Naive thymus-derived CD4-positive, alpha-beta T cell (primary cell): ENCODE results near the gene DYNLL2. TPM values are rescaled to one million over a fixed set of nuclear protein-coding genes. Genes with fewer than 3 reads are reported as not detected.
"Not testable (repeated sequence)": the region's sequence is repeated elsewhere in the genome, so short reads cannot be mapped to it uniquely, and the experiment has no call there.

Experiments
- ATAC-seq: fragments of 150-1000 bp; cut with Tn5 transposase; 2 replicates; pipeline ENCODE4 v1.10.0; 2021; ENCODE audit warnings: mild to moderate bottlenecking, moderate library complexity
- CTCF ChIA-PET: fragments of 350-600 bp; sonication (Branson Sonifier 250); formaldehyde crosslinking; loops from one replicate; lab custom pipeline; 2021; ENCODE audit warnings: antibody characterized with exemption; lab: Charles Lee
- POLR2A ChIA-PET: fragments of 350-600 bp; sonication (Branson Sonifier 250); formaldehyde crosslinking; loops from one replicate; lab custom pipeline; 2021; ENCODE audit warnings: antibody characterized with exemption, inconsistent platforms; lab: Charles Lee
- DNase-seq, 9 donors: peaks; one replicate each; pipeline versions ENCODE4 v3.0.0 to v3.0.0-alpha.2; 2020 to 2022; ENCODE audit warnings: mixed read lengths in 1 of 9
- H3K27ac ChIP-seq: one replicate; pipeline ENCODE4 v1.7.0; 2013; ENCODE audit warnings: mild to moderate bottlenecking, low read depth, low read length, moderate library complexity
- H3K27me3 ChIP-seq, 2 donors: one replicate each; pipeline ENCODE4 v1.7.0; 2013; ENCODE audit warnings: low read length in 2 of 2, mild to moderate bottlenecking in 2 of 2, moderate library complexity in 2 of 2; ENCODE audit not compliant: control insufficient read depth in 2 of 2, insufficient read depth in 2 of 2
- H3K36me3 ChIP-seq, 3 experiments: 1 replicate in 2 of 3; 2 replicates in 1 of 3; pipeline ENCODE4 v1.7.0; 2013; ENCODE audit warnings: low read length in 3 of 3, mild to moderate bottlenecking in 3 of 3, moderate library complexity in 1 of 3; ENCODE audit not compliant: insufficient read depth in 3 of 3, control insufficient read depth in 2 of 3
- H3K4me1 ChIP-seq, 2 donors: one replicate each; pipeline ENCODE4 v1.7.0; 2013; ENCODE audit warnings: low read length in 2 of 2, mild to moderate bottlenecking in 2 of 2, moderate library complexity in 1 of 2; ENCODE audit not compliant: control insufficient read depth in 2 of 2, insufficient read depth in 2 of 2
- H3K4me3 ChIP-seq: 2 replicates; pipeline ENCODE4 v1.7.0; 2013; ENCODE audit warnings: mild to moderate bottlenecking, low read length
- H3K9me3 ChIP-seq, 3 experiments: 1 replicate in 2 of 3; 2 replicates in 1 of 3; pipeline ENCODE4 v1.7.0; 2013; ENCODE audit warnings: low read length in 3 of 3; ENCODE audit not compliant: control insufficient read depth in 2 of 3
- H3K27ac Mint-ChIP-seq, 9 donors: one replicate each; pipeline ENCODE4 v1.8.0; 2020 to 2022; ENCODE audit warnings: mixed read lengths in 9 of 9, mild to moderate bottlenecking in 8 of 9, moderate library complexity in 5 of 9, inconsistent platforms in 2 of 9
- H3K27me3 Mint-ChIP-seq, 5 donors: one replicate each; pipeline ENCODE4 v1.8.0; 2021 to 2022; ENCODE audit warnings: mixed read lengths in 5 of 5, mild to moderate bottlenecking in 1 of 5
- H3K36me3 Mint-ChIP-seq, 5 donors: one replicate each; pipeline ENCODE4 v1.8.0; 2020 to 2022; ENCODE audit warnings: mixed read lengths in 5 of 5, mild to moderate bottlenecking in 3 of 5, inconsistent platforms in 1 of 5
- H3K4me1 Mint-ChIP-seq, 7 donors: one replicate each; pipeline ENCODE4 v1.8.0; 2020 to 2022; ENCODE audit warnings: mixed read lengths in 7 of 7, mild to moderate bottlenecking in 3 of 7, inconsistent platforms in 1 of 7
- H3K4me3 Mint-ChIP-seq, 10 donors: one replicate each; pipeline ENCODE4 v1.8.0; 2020 to 2022; ENCODE audit warnings: mild to moderate bottlenecking in 10 of 10, mixed read lengths in 10 of 10, moderate library complexity in 6 of 10, inconsistent platforms in 2 of 10
- H3K9me3 Mint-ChIP-seq, 11 donors: one replicate each; pipeline ENCODE4 v1.8.0; 2020 to 2022; ENCODE audit warnings: mixed read lengths in 11 of 11, mild to moderate bottlenecking in 4 of 11, inconsistent platforms in 1 of 11, moderate library complexity in 1 of 11
- intact Hi-C, 2 donors: fragments of 100-400 bp; cut with micrococcal nuclease; formaldehyde crosslinking; loops; one replicate each; pipeline ENCODE4 v1.15.1; 2023
- polyA plus RNA-seq, 2 donors: library from polyadenylated mRNA; unstranded; fragments of 300-500 nt; fragmentation: Illumina TruSeq; gene quantifications; one replicate each; pipeline ENCODE4 v1.2.3, GENCODE V29; 2021
- total RNA-seq, 6 experiments: library from RNA in 5 of 6; stranded (reverse) in 5 of 6; gene quantifications; 1 replicate in 5 of 6; 2 replicates in 1 of 6; pipeline ENCODE4 v1.2.3 and lab custom pipeline; 2021 to 2026

DYNLL2 gene
- total and polyA plus RNA-seq, 7 experiments from 2014 or later = 0.55 to 39.1 (median 34.1) TPM

- Mint-ChIP-seq H3K4me3 (no peak overlapping the region), H3K9me3 (peaks cover 0 to 1% (median 0%) of the 10 kb centered on the region in 11 donors), H3K4me1 (peaks cover 2 to 15% (median 11%) of the 10 kb centered on the region in 7 donors), H3K27ac (no peak overlapping the region), H3K27me3 (peaks cover 5 to 15% (median 9%) of the 10 kb centered on the region in 5 donors), H3K36me3 (no peaks in the 10 kb centered on the region)
- H3K27ac ChIP-seq = no peak overlapping the region
- no peaks in the 10 kb centered on the region for H3K9me3 ChIP-seq
- no peaks in the 10 kb centered on the region for H3K36me3 ChIP-seq
- no peaks in the 10 kb centered on the region for H3K27me3 ChIP-seq
- no peak overlapping the region for H3K4me3 ChIP-seq
- no peak for ATAC-seq
- POLR2A ChIA-PET = no interaction called here
- DNase-seq = no peak
- H3K4me1 ChIP-seq = peaks cover 2 to 8% of the 10 kb centered on the region in 2 donors
- intact Hi-C loops = no loop called here
- CTCF ChIA-PET = interaction anchor here (1.1 to 1.6 kb wide), 2 partner anchors 55 to 260 kb away, joined by 3 to 6 read pairs; no protein-coding TSS in a partner anchor
Observed at GRCh38 chr17:58117382-58117781, 34.2 kb downstream of the DYNLL2 start.

GRCh38 chr17:58119491-58119890 lies 36.3 kb downstream of the DYNLL2 start:
- POLR2A ChIA-PET = interaction anchor here (0.7 to 2.7 kb wide), 3 partner anchors 51 to 439 kb away, joined by 3 to 10 read pairs (median 4); no protein-coding TSS in a partner anchor
- intact Hi-C loops = no loop called here
- H3K9me3 Mint-ChIP-seq = peaks cover 0 to 1% (median 0%) of the 10 kb centered on the region in 11 donors

GRCh38 chr17:58120195-58120822 lies 37.1 kb downstream of the DYNLL2 start:
- Histone ChIP-seq H3K4me3 (no peak overlapping the region), H3K4me1 (peaks cover 5 to 8% of the 10 kb centered on the region in 2 donors), H3K27ac (no peak overlapping the region), H3K36me3 (no peaks in the 10 kb centered on the region), H3K27me3 (no peaks in the 10 kb centered on the region), H3K9me3 (no peaks in the 10 kb centered on the region)
- peak in 8 of 9 donors; percentile 24 to 68 (median 58) for DNase-seq
- ChIA-PET POLR2A (interaction anchor here (0.7 to 2.7 kb wide), 3 partner anchors 50 to 440 kb away, joined by 3 to 10 read pairs (median 4); no protein-coding TSS in a partner anchor), CTCF (interaction anchor here (0.8 to 7.0 kb wide), 3 partner anchors 52 to 227 kb away, joined by 3 to 83 read pairs (median 3); partner anchors contain the start of gene SRSF1)
- intact Hi-C loops = loop anchor here in 1 of 2 donors (1.0 to 2.0 kb wide), 2 partner anchors 36 to 56 kb away; no protein-coding TSS in a partner anchor
- Mint-ChIP-seq H3K27ac (no peak overlapping the region), H3K4me3 (no peak overlapping the region), H3K36me3 (no peaks in the 10 kb centered on the region), H3K4me1 (peaks cover 2 to 23% (median 14%) of the 10 kb centered on the region in 7 donors), H3K9me3 (peaks cover 0 to 1% (median 0%) of the 10 kb centered on the region in 11 donors), H3K27me3 (peaks cover 5 to 18% (median 9%) of the 10 kb centered on the region in 5 donors)
- ATAC-seq = peak; percentile 57

More at GRCh38 chr17:58119491-58119890, 36.3 kb downstream of the DYNLL2 start:
- Histone ChIP-seq H3K36me3 (no peaks in the 10 kb centered on the region), H3K4me1 (peaks cover 5 to 8% of the 10 kb centered on the region in 2 donors), H3K9me3 (no peaks in the 10 kb centered on the region), H3K4me3 (no peak overlapping the region), H3K27me3 (no peaks in the 10 kb centered on the region), H3K27ac (no peak overlapping the region)
- no peak for ATAC-seq
- Mint-ChIP-seq H3K36me3 (no peaks in the 10 kb centered on the region), H3K27me3 (peaks cover 5 to 18% (median 9%) of the 10 kb centered on the region in 5 donors), H3K4me3 (no peak overlapping the region), H3K27ac (peak overlapping the region in 1 of 9 donors; percentile 26), H3K4me1 (peaks cover 2 to 22% (median 14%) of the 10 kb centered on the region in 7 donors)
- CTCF ChIA-PET = interaction anchor here (0.9 to 7.0 kb wide), 2 partner anchors 53 to 113 kb away, joined by 3 to 83 read pairs; partner anchors contain the start of gene SRSF1
- no peak for DNase-seq

GRCh38 chr17:58121925-58122324 lies 38.7 kb downstream of the DYNLL2 start:
- H3K4me3 Mint-ChIP-seq = peak overlapping the region in 2 of 10 donors; percentile 27 to 33
- ATAC-seq (peak; percentile 81), DNase-seq (peak in 7 of 9 donors; percentile 36 to 70 (median 56))
- Histone ChIP-seq H3K9me3 (no peaks in the 10 kb centered on the region), H3K36me3 (no peaks in the 10 kb centered on the region), H3K27ac (no peak overlapping the region), H3K4me3 (no peak overlapping the region), H3K27me3 (no peaks in the 10 kb centered on the region), H3K4me1 (peaks cover 5 to 8% of the 10 kb centered on the region in 2 donors)
- no peaks in the 10 kb centered on the region for H3K36me3 Mint-ChIP-seq
- POLR2A ChIA-PET = interaction anchor here (0.6 to 2.7 kb wide), 7 partner anchors 29 to 1033 kb away, joined by 3 to 10 read pairs (median 3); partner anchors contain the start of genes SKA2 and SRSF1
- peaks cover 0 to 1% (median 0%) of the 10 kb centered on the region in 11 donors for H3K9me3 Mint-ChIP-seq
- peak overlapping the region in 4 of 9 donors; percentile 10 to 32 (median 12) for H3K27ac Mint-ChIP-seq
- H3K4me1 Mint-ChIP-seq = peaks cover 2 to 28% (median 14%) of the 10 kb centered on the region in 7 donors
- H3K27me3 Mint-ChIP-seq = peaks cover 5 to 32% (median 7%) of the 10 kb centered on the region in 5 donors
- intact Hi-C loops = loop anchor here (1.0 to 2.0 kb wide), 6 partner anchors 31 to 127 kb away; partner anchors contain the start of gene MKS1 (in 1 of the 2)
- CTCF ChIA-PET = interaction anchor here (0.6 to 7.0 kb wide), 15 partner anchors 18 to 1176 kb away, joined by 3 to 83 read pairs (median 4); no protein-coding TSS in a partner anchor

- peaks cover 0 to 53% (median 0%) of the 10 kb centered on the region in 5 donors for H3K27me3 Mint-ChIP-seq
- H3K4me1 ChIP-seq = no peaks in the 10 kb centered on the region
- no peak for DNase-seq
- peaks cover 0 to 20% (median 8%) of the 10 kb centered on the region in 7 donors for H3K4me1 Mint-ChIP-seq
- peaks cover 0 to 2% (median 0%) of the 10 kb centered on the region in 11 donors for H3K9me3 Mint-ChIP-seq
- H3K36me3 Mint-ChIP-seq = peaks cover 0 to 4% (median 0%) of the 10 kb centered on the region in 5 donors
- H3K4me3 Mint-ChIP-seq = no peak overlapping the region
- no peaks in the 10 kb centered on the region for H3K27me3 ChIP-seq
- no peak for ATAC-seq
- POLR2A ChIA-PET = interaction anchor here (0.6 to 1.0 kb wide), 2 partner anchors 22 to 1108 kb away, joined by 3 read pairs; no protein-coding TSS in a partner anchor
- no peak overlapping the region for H3K4me3 ChIP-seq
- H3K27ac ChIP-seq = no peak overlapping the region
- H3K27ac Mint-ChIP-seq = peak overlapping the region in 1 of 9 donors; percentile 7
- CTCF ChIA-PET = interaction anchor here (1.0 kb wide), 1 partner anchor 26 kb away, joined by 4 read pairs; no protein-coding TSS in a partner anchor
- intact Hi-C loops = no loop called here
- no peaks in the 10 kb centered on the region for H3K36me3 ChIP-seq
- no peaks in the 10 kb centered on the region for H3K9me3 ChIP-seq
Observed at GRCh38 chr17:58127846-58128245, 44.6 kb downstream of the DYNLL2 start.

- H3K4me3 ChIP-seq, H3K27ac Mint-ChIP-seq, H3K4me3 Mint-ChIP-seq, ATAC-seq, POLR2A ChIA-PET, DNase-seq, CTCF ChIA-PET, H3K36me3 ChIP-seq, H3K4me1 ChIP-seq, H3K27me3 ChIP-seq, H3K27ac ChIP-seq, H3K9me3 ChIP-seq, intact Hi-C loops: not testable (repeated sequence)
- Mint-ChIP-seq H3K36me3 (peaks cover 0 to 16% (median 8%) of the 10 kb centered on the region in 5 donors), H3K4me1 (peaks cover 0 to 27% (median 3%) of the 10 kb centered on the region in 7 donors), H3K9me3 (peaks cover 0 to 28% (median 10%) of the 10 kb centered on the region in 11 donors), H3K27me3 (peaks cover 0 to 70% (median 0%) of the 10 kb centered on the region in 5 donors)
Observed at GRCh38 chr17:58132697-58133096, 49.5 kb downstream of the DYNLL2 start.
